IgD-negative memory B cell (primary cell): ENCODE measurements around the gene MRTFA. TPM values are rescaled to one million over a fixed set of nuclear protein-coding genes. Genes with fewer than 3 reads are reported as not detected.

ENCODE experiments used
- H3K27ac Mint-ChIP-seq, 3 donors: one replicate each; pipeline ENCODE4 v1.8.0; 2020 to 2022; ENCODE audit warnings: mild to moderate bottlenecking in 3 of 3, mixed read lengths in 3 of 3, moderate library complexity in 1 of 3
- H3K27me3 Mint-ChIP-seq: one replicate; pipeline ENCODE4 v1.8.0; 2021; ENCODE audit warnings: mixed read lengths
- H3K36me3 Mint-ChIP-seq: one replicate; pipeline ENCODE4 v1.8.0; 2020; ENCODE audit warnings: mild to moderate bottlenecking, mixed read lengths
- H3K4me1 Mint-ChIP-seq, 3 donors: one replicate each; pipeline ENCODE4 v1.8.0; 2020 to 2022; ENCODE audit warnings: mixed read lengths in 3 of 3, mild to moderate bottlenecking in 1 of 3
- H3K4me3 Mint-ChIP-seq, 4 donors: one replicate each; pipeline ENCODE4 v1.8.0; 2020 to 2022; ENCODE audit warnings: mild to moderate bottlenecking in 4 of 4, mixed read lengths in 4 of 4, moderate library complexity in 3 of 4
- H3K9me3 Mint-ChIP-seq, 3 donors: one replicate each; pipeline ENCODE4 v1.8.0; 2020 to 2021; ENCODE audit warnings: mixed read lengths in 3 of 3, mild to moderate bottlenecking in 1 of 3
- polyA plus RNA-seq: library from polyadenylated mRNA; unstranded; fragments of 300-500 nt; fragmentation: Illumina TruSeq; gene quantifications from one replicate; pipeline ENCODE4 v1.2.3, GENCODE V29; 2021

The MRTFA gene
- polyA plus RNA-seq, 1 donor from 2014 or later = 17.2 TPM

DNA sequence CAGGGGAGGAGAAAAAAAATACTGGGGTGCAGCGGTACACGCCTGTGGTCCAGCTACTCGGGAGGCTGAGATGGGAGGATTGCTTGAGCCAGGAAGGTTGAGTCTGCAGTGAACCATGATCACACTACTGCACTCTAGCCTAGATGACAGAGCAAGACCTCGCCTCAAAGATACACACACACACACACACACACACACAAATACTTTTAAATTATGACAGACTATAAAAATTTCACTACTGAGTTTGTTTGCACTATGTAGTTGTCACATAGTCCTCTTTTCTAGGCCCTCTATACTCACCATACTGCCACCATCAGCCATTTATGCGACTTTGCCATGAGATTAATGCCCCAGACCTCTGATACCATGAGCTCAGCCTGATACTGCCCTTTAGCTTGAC, 109.6 kb downstream of the MRTFA start:
- peak overlapping the region in 1 of 4 donors; percentile 70 for H3K4me3 Mint-ChIP-seq
- no peaks in the 10 kb centered on the region for H3K9me3 Mint-ChIP-seq
- H3K36me3 Mint-ChIP-seq = peaks cover 9% of the 10 kb centered on the region
- H3K27ac Mint-ChIP-seq = peak overlapping the region in 1 of 3 donors; percentile 1
- no peaks in the 10 kb centered on the region for H3K27me3 Mint-ChIP-seq
- peaks cover 20 to 32% (median 26%) of the 10 kb centered on the region in 3 donors for H3K4me1 Mint-ChIP-seq

DNA sequence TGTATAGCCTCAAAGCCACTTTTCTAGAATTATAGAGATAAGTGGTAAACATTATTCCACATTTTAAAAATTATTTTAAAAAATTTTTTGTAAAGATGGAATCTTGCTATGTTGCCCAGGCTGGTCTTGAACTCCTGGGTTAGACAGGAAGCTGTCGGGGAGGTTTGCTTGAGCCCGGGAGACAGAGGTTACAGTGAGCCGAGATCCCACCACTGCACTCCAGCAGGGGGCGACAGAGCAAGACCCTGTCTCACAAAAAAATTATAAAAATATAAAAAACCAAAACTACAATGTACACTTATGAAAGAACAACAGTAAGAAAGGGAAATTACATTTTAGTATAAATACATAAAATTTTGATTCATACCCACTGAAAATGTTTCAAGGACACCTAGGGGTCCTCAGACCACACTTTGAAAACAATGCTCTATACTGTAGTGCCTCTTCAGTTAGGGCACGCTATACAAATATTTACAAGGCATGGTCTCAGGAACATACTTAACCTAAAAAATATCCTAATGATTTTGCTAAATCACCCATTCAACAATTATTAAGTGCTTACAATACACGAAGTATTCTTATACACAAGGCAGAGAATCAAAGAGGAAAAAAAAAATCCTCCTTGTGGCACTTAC, 111.2 kb downstream of the MRTFA start:
- peaks cover 10 to 22% (median 12%) of the 10 kb centered on the region in 3 donors for H3K4me1 Mint-ChIP-seq
- H3K4me3 Mint-ChIP-seq = no peak overlapping the region
- H3K27me3 Mint-ChIP-seq = no peaks in the 10 kb centered on the region
- H3K9me3 Mint-ChIP-seq = no peaks in the 10 kb centered on the region
- H3K36me3 Mint-ChIP-seq = peaks cover 9% of the 10 kb centered on the region
- peak overlapping the region in 1 of 3 donors; percentile 8 for H3K27ac Mint-ChIP-seq

DNA sequence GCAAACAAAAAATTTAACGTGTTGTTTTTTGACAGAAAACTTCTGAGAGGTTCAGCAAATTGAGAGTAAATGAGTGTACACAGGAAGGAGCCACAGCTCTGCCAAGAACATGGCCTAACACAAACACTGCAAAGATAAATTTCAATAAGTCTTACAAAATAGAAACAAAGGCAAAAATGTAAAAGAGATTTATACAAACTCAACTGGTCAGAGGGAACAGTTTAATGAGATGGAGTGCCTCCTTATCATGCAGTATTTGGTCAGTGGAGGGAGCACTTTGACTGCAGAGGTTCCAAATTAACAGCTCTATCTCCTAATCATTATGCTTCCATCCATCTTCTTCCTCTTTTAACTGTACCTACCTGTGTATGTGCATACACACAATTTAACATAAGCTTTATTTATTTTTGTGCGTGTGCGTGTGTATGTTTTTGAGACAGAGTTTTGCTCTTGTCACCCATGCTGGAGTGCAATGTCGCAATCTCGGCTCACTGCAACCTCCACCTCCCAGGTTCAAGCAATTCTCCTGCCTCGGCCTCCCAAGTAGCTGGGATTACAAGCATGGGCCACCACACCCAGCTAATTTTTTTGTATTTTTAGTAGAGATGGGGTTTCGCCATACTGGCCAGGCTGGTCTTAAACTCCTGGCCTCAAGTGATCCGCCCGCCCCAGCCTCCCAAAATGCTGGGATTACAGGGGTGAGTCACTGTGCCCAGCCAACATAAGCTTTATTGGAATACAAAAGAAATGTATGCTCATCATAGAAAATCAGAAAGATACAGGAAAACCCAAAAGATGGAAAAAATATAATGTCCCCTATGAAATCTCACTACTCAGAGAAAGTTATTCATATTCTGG, 111.9 kb downstream of the MRTFA start:
- H3K4me3 Mint-ChIP-seq = no peak overlapping the region
- H3K36me3 Mint-ChIP-seq = peaks cover 9% of the 10 kb centered on the region
- no peak overlapping the region for H3K27ac Mint-ChIP-seq
- no peaks in the 10 kb centered on the region for H3K27me3 Mint-ChIP-seq
- peaks cover 5 to 19% (median 14%) of the 10 kb centered on the region in 3 donors for H3K4me1 Mint-ChIP-seq
- no peaks in the 10 kb centered on the region for H3K9me3 Mint-ChIP-seq

DNA sequence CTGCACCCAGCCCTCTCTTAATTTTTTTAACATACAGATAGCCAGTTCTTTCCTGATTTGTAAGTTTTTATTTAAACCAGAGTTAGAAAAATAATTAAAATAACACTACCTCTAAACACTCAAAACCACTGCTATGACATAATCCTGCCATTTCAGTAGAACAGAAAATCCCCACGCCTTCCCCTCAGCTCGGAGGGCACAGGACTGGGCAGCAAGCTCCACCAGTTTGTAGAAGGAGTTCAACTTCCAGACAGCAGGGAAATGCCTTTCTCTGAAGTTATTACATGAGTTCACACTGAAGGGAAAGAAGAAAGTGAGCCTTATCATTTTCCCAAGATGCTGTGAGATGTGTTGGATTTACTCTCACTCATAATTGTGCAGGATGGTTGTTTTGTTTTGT, 114.4 kb downstream of the MRTFA start:
- Mint-ChIP-seq H3K9me3 (no peaks in the 10 kb centered on the region), H3K36me3 (peaks cover 8% of the 10 kb centered on the region), H3K4me3 (no peak overlapping the region), H3K27ac (no peak overlapping the region), H3K4me1 (peaks cover 10 to 26% (median 21%) of the 10 kb centered on the region in 3 donors), H3K27me3 (no peaks in the 10 kb centered on the region)

DNA sequence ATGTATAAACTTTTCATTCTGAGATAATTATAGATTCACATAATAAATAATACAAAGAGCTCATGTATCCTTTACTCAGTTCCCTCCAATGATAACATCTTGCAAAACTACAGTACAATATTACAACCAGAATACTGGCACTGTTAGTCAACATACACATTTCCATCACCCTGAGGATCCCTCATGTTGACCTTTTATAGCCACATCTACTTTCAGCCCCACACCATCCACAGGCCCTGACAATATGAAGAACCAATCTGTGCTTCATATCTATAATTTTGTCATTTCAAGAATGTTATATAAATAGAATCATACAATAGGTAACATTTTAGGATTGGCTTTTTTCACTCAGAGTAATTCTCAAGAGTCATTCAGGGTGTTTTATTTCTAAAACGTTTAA, 115.5 kb downstream of the MRTFA start:
- Mint-ChIP-seq H3K9me3 (no peaks in the 10 kb centered on the region), H3K27ac (no peak overlapping the region), H3K4me3 (no peak overlapping the region), H3K36me3 (peaks cover 6% of the 10 kb centered on the region), H3K4me1 (peaks cover 10 to 23% (median 19%) of the 10 kb centered on the region in 3 donors), H3K27me3 (no peaks in the 10 kb centered on the region)

DNA sequence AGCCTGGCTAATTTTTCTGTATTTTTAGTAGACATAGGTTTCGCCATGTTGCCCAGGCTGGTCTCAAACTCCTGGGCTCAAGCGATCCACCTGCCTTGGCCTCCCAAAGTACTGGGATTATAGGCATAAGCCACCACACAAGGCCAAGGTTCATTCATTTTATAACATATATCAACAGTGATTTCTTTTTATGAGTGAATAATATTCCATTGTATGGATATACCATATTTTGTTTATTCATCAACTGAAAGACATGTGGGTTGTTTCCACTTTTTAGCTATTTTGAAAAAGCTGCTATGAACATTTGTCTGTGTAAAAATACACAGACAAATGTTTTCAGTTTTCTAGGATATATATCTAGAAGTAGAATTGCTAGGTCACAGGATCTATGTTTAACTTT, 116.0 kb downstream of the MRTFA start:
- Mint-ChIP-seq H3K9me3 (no peaks in the 10 kb centered on the region), H3K36me3 (peaks cover 8% of the 10 kb centered on the region), H3K4me3 (no peak overlapping the region), H3K27me3 (no peaks in the 10 kb centered on the region), H3K4me1 (peaks cover 10 to 23% (median 17%) of the 10 kb centered on the region in 3 donors), H3K27ac (no peak overlapping the region)

DNA sequence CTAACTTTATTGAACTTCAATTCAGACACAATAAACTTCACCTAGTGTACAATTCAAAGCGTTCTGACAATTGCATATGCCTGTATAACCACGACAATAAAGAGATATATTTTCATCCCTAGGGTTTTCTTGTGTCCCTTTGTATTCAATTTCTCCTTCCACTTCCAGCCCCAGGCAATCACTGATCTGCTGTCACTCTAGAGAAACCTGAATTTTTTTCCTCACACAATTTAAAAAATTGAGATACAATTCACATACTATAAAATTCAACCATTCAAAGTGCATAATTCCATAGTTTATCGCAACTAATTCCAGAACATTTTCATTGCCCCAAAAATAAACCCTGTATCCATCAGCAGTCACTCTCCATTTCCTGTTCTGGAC, 116.6 kb downstream of the MRTFA start:
- H3K9me3 Mint-ChIP-seq = no peaks in the 10 kb centered on the region
- peak overlapping the region in 1 of 3 donors; percentile 51 for H3K27ac Mint-ChIP-seq
- no peaks in the 10 kb centered on the region for H3K27me3 Mint-ChIP-seq
- H3K4me3 Mint-ChIP-seq = no peak overlapping the region
- H3K36me3 Mint-ChIP-seq = peaks cover 10% of the 10 kb centered on the region
- H3K4me1 Mint-ChIP-seq = peaks cover 12 to 24% (median 19%) of the 10 kb centered on the region in 3 donors

DNA sequence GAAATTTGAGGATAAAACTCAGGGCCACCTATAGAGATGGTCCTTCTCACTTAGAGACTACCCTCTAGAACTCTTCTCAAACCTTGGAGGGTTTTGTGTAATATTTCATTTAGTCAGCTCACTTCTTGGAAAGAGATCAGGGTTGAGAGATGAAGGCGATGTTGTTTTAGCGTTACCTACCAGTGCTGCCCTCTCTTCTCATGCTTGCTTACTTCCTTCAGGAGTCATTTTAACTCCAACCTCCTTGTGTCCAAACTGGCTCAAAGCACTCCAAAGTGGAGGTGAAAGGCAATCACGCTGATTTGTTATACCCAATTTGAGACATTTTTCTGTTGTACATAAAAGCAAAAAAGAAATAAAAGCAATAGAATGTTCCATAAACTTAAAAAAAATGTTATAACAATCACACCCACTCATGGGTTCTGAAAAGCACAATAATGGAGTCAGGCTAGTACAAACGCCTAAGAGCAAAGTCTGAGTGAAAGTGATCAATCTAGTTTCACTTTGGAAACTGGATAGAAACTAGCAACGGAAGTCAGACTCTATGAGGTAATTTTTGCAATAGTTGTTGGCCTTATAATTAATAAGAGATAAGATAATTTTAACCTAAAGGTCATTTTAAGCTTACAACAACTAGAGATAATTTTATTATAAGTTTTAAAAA, 117.1 kb downstream of the MRTFA start:
- Mint-ChIP-seq H3K36me3 (peaks cover 10% of the 10 kb centered on the region), H3K27me3 (no peaks in the 10 kb centered on the region), H3K4me3 (peak overlapping the region; percentile 22 to 90 (median 60)), H3K4me1 (peaks cover 12 to 23% (median 19%) of the 10 kb centered on the region in 3 donors), H3K9me3 (no peaks in the 10 kb centered on the region), H3K27ac (peak overlapping the region; percentile 18 to 89 (median 51))

DNA sequence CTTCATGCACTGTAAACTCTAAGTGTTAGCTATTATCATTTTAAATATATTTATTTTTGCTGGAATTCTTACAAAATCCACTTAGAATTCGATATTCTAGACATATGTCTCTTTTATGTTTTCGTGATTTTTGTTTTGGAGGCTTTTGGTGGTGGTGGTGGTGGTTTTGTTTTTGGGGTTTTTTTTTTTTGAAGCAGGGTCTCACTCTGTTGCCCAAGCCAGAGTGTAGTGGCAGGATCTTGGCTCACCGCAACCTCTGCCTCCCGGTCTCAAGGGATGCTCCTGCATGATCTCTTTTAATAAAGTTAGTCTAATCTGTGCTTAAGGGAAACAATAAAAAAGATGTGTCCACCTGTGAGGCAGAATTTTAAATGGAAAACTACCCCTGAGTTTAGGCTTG, 117.7 kb downstream of the MRTFA start:
- peaks cover 10% of the 10 kb centered on the region for H3K36me3 Mint-ChIP-seq
- no peaks in the 10 kb centered on the region for H3K9me3 Mint-ChIP-seq
- peak overlapping the region; percentile 18 to 89 (median 51) for H3K27ac Mint-ChIP-seq
- no peaks in the 10 kb centered on the region for H3K27me3 Mint-ChIP-seq
- peak overlapping the region in 2 of 4 donors; percentile 81 to 90 for H3K4me3 Mint-ChIP-seq
- peaks cover 9 to 23% (median 19%) of the 10 kb centered on the region in 3 donors for H3K4me1 Mint-ChIP-seq

DNA sequence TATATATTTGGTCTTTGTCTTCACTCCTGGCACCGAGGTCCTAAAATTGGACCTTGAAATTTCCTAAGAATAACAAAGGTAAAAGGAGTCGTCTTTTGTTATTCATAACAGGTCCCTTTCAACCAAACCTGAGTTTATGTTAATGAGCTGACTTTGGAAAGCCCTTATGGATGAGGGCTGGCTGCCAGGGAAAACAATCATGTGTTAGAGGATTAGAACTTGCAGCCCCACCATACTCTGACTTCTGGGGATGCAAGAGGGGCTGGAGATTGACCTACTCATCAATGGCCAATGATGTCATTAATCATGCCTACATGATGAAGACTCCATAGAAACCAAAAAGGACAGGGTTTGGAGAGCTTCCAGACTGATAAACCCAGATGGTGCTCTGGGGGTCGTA, 118.9 kb downstream of the MRTFA start:
- Mint-ChIP-seq H3K36me3 (peaks cover 9% of the 10 kb centered on the region), H3K4me1 (peaks cover 9 to 23% (median 19%) of the 10 kb centered on the region in 3 donors), H3K27me3 (no peaks in the 10 kb centered on the region), H3K9me3 (no peaks in the 10 kb centered on the region), H3K4me3 (no peak overlapping the region), H3K27ac (peak overlapping the region in 1 of 3 donors; percentile 51)

DNA sequence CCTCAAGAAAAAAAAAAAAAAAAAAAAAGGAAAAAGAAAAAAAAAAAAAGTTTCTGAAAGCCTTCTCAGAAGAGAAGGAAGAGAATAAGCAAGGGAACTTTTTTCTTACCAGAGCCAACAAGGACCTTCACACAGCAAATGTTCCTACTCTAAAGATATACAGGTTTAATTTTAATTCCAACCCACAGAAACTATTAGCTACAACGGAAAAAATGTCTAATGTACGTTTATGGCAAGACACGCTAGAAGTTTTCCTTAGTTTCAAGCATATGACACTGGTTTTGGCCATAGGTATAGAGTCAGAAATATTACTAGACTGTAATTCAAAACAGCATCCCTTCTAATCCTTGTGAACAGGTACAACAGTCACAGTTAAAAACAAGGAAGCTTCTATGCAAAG, 120.1 kb downstream of the MRTFA start:
- peaks cover 11 to 23% (median 19%) of the 10 kb centered on the region in 3 donors for H3K4me1 Mint-ChIP-seq
- no peaks in the 10 kb centered on the region for H3K27me3 Mint-ChIP-seq
- H3K9me3 Mint-ChIP-seq = no peaks in the 10 kb centered on the region
- peaks cover 7% of the 10 kb centered on the region for H3K36me3 Mint-ChIP-seq
- H3K4me3 Mint-ChIP-seq = no peak overlapping the region
- no peak overlapping the region for H3K27ac Mint-ChIP-seq

DNA sequence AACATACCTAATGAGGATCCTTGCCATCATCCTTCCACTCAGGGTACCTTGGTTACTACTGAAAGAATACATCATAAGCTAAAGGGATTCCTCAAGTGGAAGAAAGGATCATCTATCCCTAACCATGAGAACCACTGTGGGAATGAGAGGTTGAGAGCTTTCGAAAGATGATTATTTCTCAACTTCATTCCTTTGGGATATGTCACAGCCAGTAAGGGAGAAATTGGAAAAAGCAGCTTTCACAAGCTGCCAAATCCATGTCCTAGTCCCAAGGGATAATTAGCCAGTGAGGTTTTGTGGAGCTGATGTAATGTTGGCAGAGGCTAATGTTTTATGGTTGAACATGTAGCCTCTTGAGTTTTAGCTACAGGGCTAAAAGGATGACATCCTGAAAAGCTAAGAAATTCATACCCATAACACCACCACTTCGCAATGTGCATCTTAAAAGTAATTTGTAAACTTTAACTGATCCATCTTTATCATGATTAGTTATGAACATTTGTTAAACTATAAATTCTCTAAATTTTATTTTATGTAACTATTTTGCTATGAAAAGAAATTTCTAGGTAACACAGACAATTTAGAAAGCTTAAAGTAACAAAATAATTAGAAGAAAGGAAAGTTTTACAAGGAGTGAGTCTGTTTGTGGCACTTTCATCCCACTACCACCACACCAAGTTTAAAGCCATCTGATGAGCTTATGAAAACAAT, 123.9 kb downstream of the MRTFA start:
- peaks cover 4% of the 10 kb centered on the region for H3K36me3 Mint-ChIP-seq
- H3K9me3 Mint-ChIP-seq = no peaks in the 10 kb centered on the region
- no peak overlapping the region for H3K4me3 Mint-ChIP-seq
- H3K27me3 Mint-ChIP-seq = no peaks in the 10 kb centered on the region
- H3K27ac Mint-ChIP-seq = no peak overlapping the region
- peaks cover 4 to 19% (median 15%) of the 10 kb centered on the region in 3 donors for H3K4me1 Mint-ChIP-seq

DNA sequence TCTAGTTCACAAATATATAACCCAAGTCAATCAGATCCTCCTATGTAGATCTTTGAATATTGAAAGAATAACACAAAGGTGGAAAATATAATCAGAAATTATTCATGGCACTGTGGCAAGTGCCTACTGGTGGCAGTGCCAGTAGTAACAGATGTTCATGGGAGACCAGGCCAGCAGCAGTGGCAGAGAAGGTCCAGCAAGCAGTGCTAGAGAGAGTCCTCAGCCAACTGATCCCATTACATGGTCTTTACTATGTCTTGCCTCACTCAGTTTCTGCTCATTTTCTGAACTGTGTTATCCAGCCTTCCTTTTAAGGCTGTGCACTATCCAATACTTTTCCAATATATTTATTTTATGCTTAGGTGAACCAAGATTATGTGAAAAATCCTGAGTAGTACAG, 124.9 kb downstream of the MRTFA start:
- Mint-ChIP-seq H3K27me3 (no peaks in the 10 kb centered on the region), H3K9me3 (no peaks in the 10 kb centered on the region), H3K4me3 (no peak overlapping the region), H3K36me3 (peaks cover 4% of the 10 kb centered on the region), H3K4me1 (peaks cover 4 to 19% (median 15%) of the 10 kb centered on the region in 3 donors), H3K27ac (no peak overlapping the region)

DNA sequence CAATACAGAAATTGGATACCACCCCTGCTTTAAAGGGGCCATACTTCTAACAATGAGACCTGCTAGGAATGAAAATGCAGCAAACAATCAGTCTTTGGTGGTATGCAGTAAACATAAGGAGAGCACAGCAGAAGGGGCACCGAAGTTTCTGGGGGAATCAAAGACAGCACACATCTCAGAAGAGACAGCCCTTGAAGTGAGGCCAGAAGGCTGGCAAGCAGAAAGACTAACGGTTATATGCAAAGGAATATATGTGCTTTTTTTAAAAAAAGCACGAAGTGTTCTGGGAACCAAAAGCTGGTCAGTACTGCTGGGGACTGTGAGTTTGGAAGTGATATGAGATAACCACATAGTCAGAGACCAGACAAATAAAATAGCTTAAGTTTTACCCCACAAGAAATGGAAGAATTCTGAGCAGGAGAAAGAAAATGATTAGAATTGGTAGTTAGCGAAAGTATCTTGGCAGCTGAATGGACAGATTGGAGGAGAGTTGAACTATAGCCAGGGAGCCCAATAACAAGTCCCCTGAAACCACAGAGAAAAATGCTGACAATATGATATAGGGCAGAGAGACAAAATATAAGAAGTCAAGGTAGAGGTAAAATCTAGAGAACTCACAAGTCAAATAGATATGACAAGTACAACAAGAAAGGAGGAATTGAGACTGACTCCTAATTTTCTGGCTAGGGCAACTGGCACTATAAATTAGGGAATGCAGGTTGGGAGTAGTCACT, 125.7 kb downstream of the MRTFA start:
- Mint-ChIP-seq H3K4me3 (no peak overlapping the region), H3K27ac (no peak overlapping the region), H3K4me1 (peaks cover 4 to 18% (median 17%) of the 10 kb centered on the region in 3 donors)

More for the DNA sequence above, 125.7 kb downstream of the MRTFA start:
- H3K27me3 Mint-ChIP-seq = no peaks in the 10 kb centered on the region
- no peaks in the 10 kb centered on the region for H3K9me3 Mint-ChIP-seq
- H3K36me3 Mint-ChIP-seq = peaks cover 4% of the 10 kb centered on the region
